HG03159 (cell line): Measurements from ENCODE around the gene CISD1.

Source experiments
- ATAC-seq: cut with Tn5 transposase; IDR thresholded peaks from one replicate; pipeline ENCODE4 v1.9.1; 2021; ENCODE audit warnings: mild to moderate bottlenecking, moderate library complexity; ENCODE audit not compliant: unreplicated experiment

Gene CISD1

GRCh38 chr10:58304099-58304633 lies 35.2 kb downstream of the CISD1 start:
- ATAC-seq: no peak

GRCh38 chr10:58305821-58306220 lies 36.9 kb downstream of the CISD1 start:
- ATAC-seq: no peak

DNA sequence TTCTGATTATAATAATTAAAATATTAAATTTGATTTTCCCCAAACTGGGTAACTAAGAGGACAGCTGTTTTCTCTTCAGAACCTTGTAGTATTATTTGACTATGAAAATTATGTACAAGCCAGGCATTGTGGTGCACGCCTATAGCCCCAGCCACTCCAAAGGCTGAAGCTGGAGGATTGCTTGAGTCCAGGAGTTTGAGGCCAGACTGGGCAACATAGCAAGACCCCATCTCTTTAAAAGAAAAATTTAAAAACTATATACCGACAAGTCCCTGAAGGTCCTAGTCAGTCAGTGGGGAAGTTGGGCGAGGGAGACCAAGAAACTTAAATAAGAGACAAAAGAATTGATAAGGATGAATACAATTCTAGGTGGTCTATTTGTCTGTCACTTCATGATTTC lies 38.7 kb downstream of the CISD1 start:
- ATAC-seq: no peak

GRCh38 chr10:58311026-58311425 lies 42.1 kb downstream of the CISD1 start:
- no peak for ATAC-seq

GRCh38 chr10:58316874-58317273 lies 47.9 kb downstream of the CISD1 start:
- ATAC-seq: no peak

- no peak for ATAC-seq
These were observed 49.4 kb downstream of the CISD1 start for GRCh38 chr10:58318346-58318745.

- ATAC-seq: no peak
These were observed 50.6 kb downstream of the CISD1 start for GRCh38 chr10:58319599-58319998.

DNA sequence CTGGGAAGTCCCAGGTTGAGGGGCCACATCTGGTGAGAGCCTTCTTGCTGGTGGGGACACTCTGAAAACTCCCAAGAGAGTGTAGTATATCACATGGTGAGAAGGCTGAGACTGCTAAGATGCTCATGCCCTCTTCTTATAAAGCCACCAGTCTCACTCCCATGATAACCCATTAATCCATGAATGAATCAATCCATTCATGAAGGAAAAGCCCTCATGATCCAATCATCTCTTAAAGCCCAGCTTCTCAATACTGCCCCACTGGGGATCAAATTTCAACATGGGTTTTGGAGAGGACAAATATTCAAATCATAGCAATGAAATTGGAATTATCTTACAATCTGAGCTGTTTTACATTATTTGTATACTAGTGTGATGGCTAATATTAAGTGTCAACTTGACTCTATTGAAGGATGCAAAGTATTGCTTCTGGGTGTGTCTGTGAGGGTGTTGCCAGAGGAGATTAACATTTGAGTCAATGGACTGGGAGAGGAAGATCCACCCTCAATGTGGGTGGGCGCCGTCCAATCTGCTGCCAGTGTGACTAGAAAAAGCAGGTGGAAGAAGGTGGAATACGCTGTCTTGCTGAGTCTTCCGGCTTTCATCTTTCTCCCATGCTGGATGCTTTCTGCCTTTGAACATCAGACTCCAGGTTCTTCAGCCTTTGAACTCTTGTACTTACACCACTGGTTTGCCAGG lies 51.5 kb downstream of the CISD1 start:
- ATAC-seq: no peak

- ATAC-seq: peak; percentile 91
These were observed 53.3 kb downstream of the CISD1 start for GRCh38 chr10:58322072-58322834.

DNA sequence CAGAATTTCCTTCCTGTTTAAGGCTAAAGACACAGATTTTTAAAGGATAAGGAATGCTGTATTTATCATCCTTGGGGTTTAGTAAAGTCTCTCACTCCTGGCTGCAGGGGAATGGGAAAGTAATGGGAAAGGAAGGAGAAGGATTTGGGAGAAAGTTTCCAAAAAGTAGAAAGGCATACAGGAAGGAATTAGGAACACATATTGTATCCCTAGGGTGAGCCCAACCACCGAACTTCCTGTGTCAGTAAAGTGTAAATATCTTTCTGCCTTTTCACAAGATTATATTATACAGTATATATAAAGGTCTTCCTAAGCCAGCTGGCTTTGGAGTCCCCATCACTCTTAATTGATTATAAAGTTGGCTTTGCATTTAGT lies 53.9 kb downstream of the CISD1 start:
- ATAC-seq: no peak

- no peak for ATAC-seq
These were observed 58.0 kb downstream of the CISD1 start for GRCh38 chr10:58326967-58327381.

DNA sequence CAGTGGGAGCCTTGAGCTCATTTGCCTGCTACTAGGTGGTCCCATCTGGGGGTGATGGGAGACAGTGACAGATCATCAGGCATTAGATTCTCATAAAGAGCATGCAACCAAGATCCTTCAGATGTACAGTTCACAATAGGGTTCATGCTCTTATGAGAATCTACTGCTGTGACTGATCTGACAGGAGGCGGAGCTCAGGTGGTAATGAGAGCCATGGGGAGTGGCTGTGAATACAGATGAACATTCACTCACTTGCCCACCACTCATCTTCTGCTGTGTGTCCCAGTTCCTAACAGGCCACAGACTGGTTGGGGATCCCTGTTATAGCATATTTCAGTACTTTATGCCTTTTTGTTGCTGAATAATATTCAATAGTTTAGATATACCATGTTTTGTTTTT lies 59.3 kb downstream of the CISD1 start:
- no peak for ATAC-seq

DNA sequence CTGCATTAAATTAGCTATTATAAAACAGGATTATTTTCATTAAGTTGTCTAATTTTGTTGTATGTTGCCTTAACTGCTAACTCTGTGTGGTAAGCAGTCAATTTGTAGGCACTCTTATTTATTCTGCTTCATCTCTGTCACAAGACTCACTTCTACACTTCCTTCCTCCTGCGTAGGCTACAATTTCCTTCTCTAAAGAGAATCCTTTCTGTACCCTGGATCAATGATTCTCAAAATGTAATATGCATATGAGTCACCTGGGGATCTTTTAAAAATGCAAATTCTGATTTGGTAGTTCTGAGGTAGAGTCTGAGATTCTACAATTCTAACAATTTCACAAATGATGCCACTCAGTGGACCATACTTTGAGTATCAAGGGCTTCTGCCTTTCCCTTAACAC lies 61.5 kb downstream of the CISD1 start:
- no peak for ATAC-seq

DNA sequence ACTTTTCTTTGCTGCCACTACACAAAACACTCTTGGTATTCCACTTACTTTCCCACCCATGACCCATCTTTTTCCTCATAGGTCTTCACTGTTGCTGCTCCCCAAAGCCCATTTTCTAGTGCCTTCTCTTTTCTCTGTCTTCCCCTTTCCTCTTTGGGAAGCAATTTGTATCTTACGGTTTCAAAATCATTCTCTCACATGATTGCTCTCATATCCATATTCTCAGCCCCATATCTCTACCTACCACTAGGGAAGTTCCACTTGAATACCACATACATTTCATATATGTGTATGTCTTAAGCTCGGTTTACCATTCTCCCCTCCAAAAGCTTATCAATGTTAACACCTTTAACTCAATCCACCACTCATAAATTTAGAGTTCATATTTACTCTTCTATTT lies 62.7 kb downstream of the CISD1 start:
- no peak for ATAC-seq

- peak; percentile 95 for ATAC-seq
These were observed 65.9 kb downstream of the CISD1 start, which contains the start of gene UBE2D1 for GRCh38 chr10:58334817-58335305. TSS of gene UBE2D1 (plus strand) at chr10:58335006. CDS start at chr10:58335202, 196 bp downstream.

- peak; percentile 44 for ATAC-seq
These were observed 66.5 kb downstream of the CISD1 start for GRCh38 chr10:58335306-58336005.

- no peak for ATAC-seq
These were observed 67.3 kb downstream of the CISD1 start for GRCh38 chr10:58336242-58336641.
